Glutamatergic neuron (in vitro differentiated cells): ENCODE results near the gene TEKT2. TPM values are rescaled to one million over a fixed set of nuclear protein-coding genes. Genes with fewer than 3 reads are reported as not detected.

ENCODE experiments used
- DNase-seq: peaks from one replicate; pipeline ENCODE4 v3.0.0; 2022
- H3K27ac Mint-ChIP-seq: one replicate; pipeline ENCODE4 v1.8.0; 2020; ENCODE audit warnings: mild to moderate bottlenecking, mixed read lengths, inconsistent platforms; ENCODE audit not compliant: unreplicated experiment
- H3K27me3 Mint-ChIP-seq: one replicate; pipeline ENCODE4 v1.8.0; 2020; ENCODE audit warnings: mild to moderate bottlenecking, moderate library complexity, mixed read lengths, inconsistent platforms; ENCODE audit not compliant: unreplicated experiment
- H3K36me3 Mint-ChIP-seq: one replicate; pipeline ENCODE4 v1.8.0; 2020; ENCODE audit warnings: mild to moderate bottlenecking, mixed read lengths, inconsistent platforms; ENCODE audit not compliant: unreplicated experiment
- H3K4me1 Mint-ChIP-seq: one replicate; pipeline ENCODE4 v1.8.0; 2020; ENCODE audit warnings: mild to moderate bottlenecking, low read depth, mixed read lengths, inconsistent platforms; ENCODE audit not compliant: unreplicated experiment
- H3K4me3 Mint-ChIP-seq: one replicate; pipeline ENCODE4 v1.8.0; 2020; ENCODE audit warnings: mild to moderate bottlenecking, mixed read lengths, inconsistent platforms; ENCODE audit not compliant: unreplicated experiment
- H3K9me3 Mint-ChIP-seq: one replicate; pipeline ENCODE4 v1.8.0; 2020; ENCODE audit warnings: mild to moderate bottlenecking, moderate library complexity, mixed read lengths, inconsistent platforms; ENCODE audit not compliant: unreplicated experiment
- total RNA-seq: library from RNA; stranded (reverse); fragmentation: NEBNext Ultra II Directional; extraction: Animal tissue kit (Norgen Biotek cat#: 25700); gene quantifications from one replicate; pipeline ENCODE4 v1.2.1, GENCODE V29; 2021; ENCODE audit not compliant: unreplicated experiment
- TF ChIP-seq, protein P1 (sequence below): fragments of 200-600 bp; sonication (generic); IDR thresholded peaks from one replicate; pipeline ENCODE4 v1.5.0; 2021; ENCODE audit not compliant: partially characterized antibody, unreplicated experiment

TEKT2 gene
- total RNA-seq, 1 donor from 2014 or later: 1.6 TPM

DNA sequence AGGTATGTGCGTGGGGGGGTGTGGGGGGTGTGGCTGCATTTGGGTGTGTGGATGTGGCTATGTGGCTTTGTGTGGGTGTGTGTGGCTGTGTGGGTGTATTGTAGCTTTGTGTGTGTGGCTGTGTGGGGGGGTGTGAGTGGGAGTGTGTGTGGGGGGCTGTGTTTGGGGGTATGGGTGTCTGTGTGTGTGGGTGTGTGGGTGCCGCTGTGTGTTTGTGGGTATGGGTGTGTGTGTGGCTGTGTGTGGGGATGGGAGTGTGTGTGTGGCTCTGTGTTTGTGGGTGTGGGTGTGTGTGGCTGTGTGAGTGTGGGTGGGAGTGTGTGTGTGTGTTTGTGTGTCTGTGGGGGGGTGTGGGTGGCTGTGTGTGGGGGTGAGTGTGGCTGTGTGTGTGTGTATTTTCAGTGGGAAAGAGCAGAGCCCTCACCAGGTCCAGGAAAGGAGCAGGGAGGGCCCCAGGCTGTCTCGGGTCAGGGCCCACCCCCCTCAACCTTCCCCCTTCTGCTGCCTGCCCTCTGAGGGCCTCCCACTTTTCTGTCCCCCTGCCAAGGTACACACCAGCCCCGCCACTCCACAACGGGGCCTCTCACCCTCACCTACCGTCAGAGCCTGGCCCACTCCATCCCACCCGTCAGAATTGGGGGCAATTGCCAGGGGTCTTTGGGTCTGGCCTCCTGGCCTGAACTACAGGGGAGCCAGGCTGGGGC, 43.1 kb downstream of the TEKT2 start:
- TF ChIP-seq, protein P1, sequence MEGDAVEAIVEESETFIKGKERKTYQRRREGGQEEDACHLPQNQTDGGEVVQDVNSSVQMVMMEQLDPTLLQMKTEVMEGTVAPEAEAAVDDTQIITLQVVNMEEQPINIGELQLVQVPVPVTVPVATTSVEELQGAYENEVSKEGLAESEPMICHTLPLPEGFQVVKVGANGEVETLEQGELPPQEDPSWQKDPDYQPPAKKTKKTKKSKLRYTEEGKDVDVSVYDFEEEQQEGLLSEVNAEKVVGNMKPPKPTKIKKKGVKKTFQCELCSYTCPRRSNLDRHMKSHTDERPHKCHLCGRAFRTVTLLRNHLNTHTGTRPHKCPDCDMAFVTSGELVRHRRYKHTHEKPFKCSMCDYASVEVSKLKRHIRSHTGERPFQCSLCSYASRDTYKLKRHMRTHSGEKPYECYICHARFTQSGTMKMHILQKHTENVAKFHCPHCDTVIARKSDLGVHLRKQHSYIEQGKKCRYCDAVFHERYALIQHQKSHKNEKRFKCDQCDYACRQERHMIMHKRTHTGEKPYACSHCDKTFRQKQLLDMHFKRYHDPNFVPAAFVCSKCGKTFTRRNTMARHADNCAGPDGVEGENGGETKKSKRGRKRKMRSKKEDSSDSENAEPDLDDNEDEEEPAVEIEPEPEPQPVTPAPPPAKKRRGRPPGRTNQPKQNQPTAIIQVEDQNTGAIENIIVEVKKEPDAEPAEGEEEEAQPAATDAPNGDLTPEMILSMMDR: no peak
- Mint-ChIP-seq H3K9me3 (no peaks in the 10 kb centered on the region), H3K4me1 (peaks cover 13% of the 10 kb centered on the region), H3K27ac (no peak overlapping the region), H3K36me3 (no peaks in the 10 kb centered on the region), H3K27me3 (peaks cover 26% of the 10 kb centered on the region), H3K4me3 (no peak overlapping the region)
- no peak for DNase-seq

DNA sequence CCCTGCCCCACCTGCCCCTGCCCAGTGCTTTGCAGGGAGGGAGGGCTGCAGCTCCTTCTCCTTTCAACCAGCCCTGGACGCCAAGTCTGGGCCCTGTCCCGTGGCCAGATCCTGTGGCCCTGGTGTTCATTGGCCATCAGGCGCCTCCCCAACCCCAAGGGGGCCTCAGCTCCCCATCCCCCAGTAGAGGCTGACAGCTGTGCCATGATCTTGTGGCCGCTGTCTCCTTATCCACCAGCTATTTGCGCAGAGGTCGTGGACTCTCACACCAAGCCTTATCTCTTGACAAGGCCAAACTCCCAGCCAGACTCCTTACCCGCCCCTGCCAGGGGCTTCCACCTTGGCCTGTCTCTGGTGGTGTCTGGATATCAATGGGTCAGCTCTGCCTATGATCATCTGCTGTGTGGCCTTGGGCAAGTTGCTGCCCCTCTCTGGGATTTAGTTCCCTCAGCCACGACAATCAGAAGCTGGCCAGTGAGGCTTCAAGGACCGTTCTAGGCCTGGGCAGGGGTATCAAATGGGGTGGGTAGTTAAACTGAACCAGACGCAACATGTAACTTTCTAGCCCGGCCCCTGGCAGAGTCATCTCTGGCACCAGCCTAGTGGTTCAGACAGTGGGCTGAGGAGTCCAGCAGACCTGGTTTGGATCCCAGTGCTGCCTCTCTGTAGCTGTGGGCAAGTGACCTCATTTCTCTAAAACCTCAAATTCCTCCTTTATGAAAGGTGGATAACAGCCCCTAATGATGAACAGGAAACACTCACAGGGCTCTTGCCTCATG, 44.4 kb downstream of the TEKT2 start:
- DNase-seq: no peak
- no peak overlapping the region for H3K27ac Mint-ChIP-seq
- H3K36me3 Mint-ChIP-seq: no peaks in the 10 kb centered on the region
- peaks cover 20% of the 10 kb centered on the region for H3K27me3 Mint-ChIP-seq
- peaks cover 12% of the 10 kb centered on the region for H3K4me1 Mint-ChIP-seq
- no peaks in the 10 kb centered on the region for H3K9me3 Mint-ChIP-seq
- TF ChIP-seq, protein P1: no peak
- no peak overlapping the region for H3K4me3 Mint-ChIP-seq

DNA sequence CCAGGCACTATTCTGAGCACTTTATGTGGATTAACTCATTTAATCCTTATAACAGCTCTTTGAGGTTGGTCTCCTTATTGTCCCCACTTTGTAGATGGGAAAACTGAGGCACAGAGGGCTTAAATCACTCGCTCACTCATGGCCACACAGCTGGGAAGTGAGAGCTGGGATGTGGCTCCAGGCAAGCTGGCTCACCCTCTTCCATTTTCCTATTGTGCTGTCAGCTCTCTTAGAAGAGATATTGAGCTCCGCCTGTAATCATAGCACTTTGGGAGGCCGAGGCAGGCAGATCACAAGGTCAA, 45.0 kb downstream of the TEKT2 start:
- TF ChIP-seq, protein P1: no peak
- peaks cover 17% of the 10 kb centered on the region for H3K27me3 Mint-ChIP-seq

DNA sequence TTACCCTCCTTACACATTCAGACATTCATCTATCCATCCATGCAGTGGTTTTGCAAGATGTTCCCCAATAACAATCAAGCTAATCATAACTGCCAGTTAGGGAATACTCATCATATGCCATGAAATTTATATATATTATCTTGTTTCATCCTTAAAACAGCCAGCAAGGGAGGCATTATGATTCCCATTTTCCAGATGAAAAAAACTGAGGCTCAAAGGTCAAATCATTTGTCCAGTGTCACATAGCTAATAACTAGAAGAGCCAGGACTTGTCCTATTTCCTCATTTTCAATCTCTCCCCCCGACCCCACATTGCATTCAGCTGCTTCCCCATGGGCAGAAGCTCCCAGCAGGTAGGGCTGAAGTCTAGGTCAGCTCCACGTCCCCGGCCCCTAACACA, 48.1 kb downstream of the TEKT2 start:
- H3K9me3 Mint-ChIP-seq: no peaks in the 10 kb centered on the region
- no peak overlapping the region for H3K4me3 Mint-ChIP-seq
- H3K36me3 Mint-ChIP-seq: no peaks in the 10 kb centered on the region
- no peak overlapping the region for H3K27ac Mint-ChIP-seq
- no peaks in the 10 kb centered on the region for H3K4me1 Mint-ChIP-seq
- TF ChIP-seq, protein P1: no peak
- H3K27me3 Mint-ChIP-seq: peaks cover 2% of the 10 kb centered on the region
- DNase-seq: no peak

More for the DNA sequence above, 45.0 kb downstream of the TEKT2 start:
- Mint-ChIP-seq H3K4me3 (no peak overlapping the region), H3K36me3 (no peaks in the 10 kb centered on the region), H3K4me1 (peaks cover 10% of the 10 kb centered on the region), H3K9me3 (no peaks in the 10 kb centered on the region), H3K27ac (no peak overlapping the region)
- DNase-seq: no peak

DNA sequence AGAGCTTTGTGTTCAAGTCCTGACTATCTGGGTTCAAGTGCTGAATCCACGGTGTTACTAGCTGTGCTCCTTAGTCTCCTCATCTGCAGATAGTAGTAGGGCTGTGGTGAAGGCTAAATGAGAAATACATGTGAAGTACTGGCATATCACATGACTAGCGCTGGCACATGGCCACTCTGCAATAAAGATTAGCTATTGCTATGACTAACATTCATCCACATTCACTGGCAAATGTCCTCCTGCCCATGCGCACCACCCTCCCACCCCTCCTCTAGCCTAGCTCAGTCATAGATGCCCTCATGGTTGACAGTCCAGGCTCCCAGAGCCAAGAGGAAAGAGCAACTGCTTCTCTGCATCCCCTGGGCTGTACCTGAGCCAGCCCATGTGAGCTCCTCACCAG, 49.6 kb downstream of the TEKT2 start:
- TF ChIP-seq, protein P1: no peak
- H3K36me3 Mint-ChIP-seq: no peaks in the 10 kb centered on the region
- DNase-seq: no peak
- peaks cover 4% of the 10 kb centered on the region for H3K27me3 Mint-ChIP-seq
- H3K27ac Mint-ChIP-seq: no peak overlapping the region
- no peaks in the 10 kb centered on the region for H3K9me3 Mint-ChIP-seq
- H3K4me1 Mint-ChIP-seq: no peaks in the 10 kb centered on the region
- no peak overlapping the region for H3K4me3 Mint-ChIP-seq
